Retinal pigment epithelial cell (primary cell): ENCODE measurements around the gene TMEM63B.

ENCODE experiments used
- DNase-seq: peaks from one replicate; pipeline ENCODE4 v3.0.0-alpha.2; 2010; ENCODE audit warnings: low read depth
- H3K4me3 ChIP-seq: 2 replicates; pipeline ENCODE4 v1.5.1; 2011; ENCODE audit warnings: mild to moderate bottlenecking, low read length, control low read depth, moderate library complexity
- CTCF ChIP-seq: conservative IDR thresholded peaks from 2 replicates; pipeline ENCODE4 v1.5.1; 2011; ENCODE audit warnings: low read depth, low read length, control low read depth, inconsistent platforms

Gene TMEM63B

DNA sequence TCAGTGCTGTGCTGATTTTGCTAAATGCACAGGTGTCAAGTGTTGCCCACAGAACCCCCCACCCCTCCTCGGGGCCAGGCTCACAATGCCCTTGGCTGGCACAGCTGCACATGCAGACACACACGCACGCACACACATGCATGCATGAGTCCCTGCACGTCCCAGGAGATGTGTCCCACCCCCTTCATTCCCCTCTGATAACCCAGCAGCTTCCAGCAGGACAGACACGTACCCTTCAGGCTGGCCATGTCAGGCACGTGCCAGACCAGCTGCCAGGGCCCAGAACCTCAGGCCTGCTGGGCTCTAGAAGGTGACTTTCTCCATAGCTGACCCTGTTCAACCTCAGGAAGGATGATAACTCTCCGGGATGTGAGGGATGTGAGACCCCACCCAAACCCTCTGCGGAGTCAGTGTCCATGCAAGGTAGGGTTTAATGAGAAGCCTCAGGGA is 44.5 kb upstream of the TMEM63B start:
- H3K4me3 ChIP-seq = no peak overlapping the region
- TF ChIP-seq CTCF = no peak
- DNase-seq = no peak

DNA sequence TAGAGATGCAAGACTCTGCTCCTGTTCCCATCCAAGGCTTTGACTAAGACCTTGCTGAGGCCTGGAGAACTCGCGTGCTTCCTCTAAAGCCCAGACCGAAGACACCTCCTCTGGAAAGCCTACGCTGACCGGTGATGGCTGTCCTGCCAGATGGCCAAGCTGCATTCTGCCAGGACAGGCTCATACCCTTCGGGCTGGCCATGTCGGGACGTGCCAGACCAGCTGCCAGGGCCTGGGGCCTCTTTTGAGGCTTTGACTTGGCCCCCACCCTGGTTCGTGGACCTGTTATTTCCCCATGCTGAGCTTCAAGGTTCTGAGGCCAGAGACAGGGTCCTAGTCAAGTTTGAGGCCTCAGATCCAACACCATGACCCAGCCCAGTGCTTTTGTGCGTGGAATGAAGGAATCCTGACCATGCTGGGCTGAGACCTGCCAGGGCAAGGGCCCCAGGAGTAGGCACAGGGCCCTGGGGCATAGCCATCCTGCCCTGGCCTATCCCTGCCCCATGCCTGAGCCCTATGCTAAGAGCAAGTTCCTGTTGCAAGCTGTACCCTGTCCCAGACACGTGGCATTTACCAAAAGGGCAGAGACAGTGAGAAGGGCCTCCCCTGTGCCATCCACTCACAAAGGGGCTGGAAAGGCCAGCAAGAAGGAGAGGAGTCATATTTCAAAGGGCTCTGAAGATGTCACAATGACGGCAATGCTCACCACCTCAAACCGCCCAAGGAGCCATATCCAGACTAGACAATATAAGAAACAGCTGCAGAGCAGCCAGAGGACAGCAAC is 42.9 kb upstream of the TMEM63B start:
- no peak for DNase-seq
- no peak overlapping the region for H3K4me3 ChIP-seq
- no peak for TF ChIP-seq CTCF

GRCh38 chr6:44085219-44085618 is 42.1 kb upstream of the TMEM63B start:
- no peak overlapping the region for H3K4me3 ChIP-seq
- TF ChIP-seq CTCF = no peak
- no peak for DNase-seq

- TF ChIP-seq CTCF = no peak
- no peak for DNase-seq
- no peak overlapping the region for H3K4me3 ChIP-seq
These were observed 40.3 kb upstream of the TMEM63B start for GRCh38 chr6:44086931-44087574.

- TF ChIP-seq CTCF = no peak
These were observed 39.7 kb upstream of the TMEM63B start for GRCh38 chr6:44087623-44088022.

GRCh38 chr6:44088827-44089590 is 38.3 kb upstream of the TMEM63B start:
- TF ChIP-seq CTCF = no peak
- DNase-seq = no peak

More at GRCh38 chr6:44087623-44088022, 39.7 kb upstream of the TMEM63B start:
- no peak for DNase-seq
- H3K4me3 ChIP-seq = no peak overlapping the region

More at GRCh38 chr6:44088827-44089590, 38.3 kb upstream of the TMEM63B start:
- no peak overlapping the region for H3K4me3 ChIP-seq
